Fibroblast of skin of right quadriceps (primary cell): ENCODE results near the gene SAMD10.
"Not testable (repeated sequence)": the region's sequence is repeated elsewhere in the genome, so short reads cannot be mapped to it uniquely, and the experiment has no call there.

ENCODE experiments used
- DNase-seq: peaks from one replicate; pipeline ENCODE4 v3.0.0-alpha.2; 2013

Gene SAMD10

GRCh38 chr20:64000906-64001305 lies 21.5 kb upstream of the SAMD10 start:
- no peak for DNase-seq

GRCh38 chr20:63982937-63983336 lies 3.5 kb upstream of the SAMD10 start:
- DNase-seq = no peak

GRCh38 chr20:63980806-63981728 lies 1.6 kb upstream of the SAMD10 start, which contains the start of gene PRPF6:
Gene PRPF6 (plus strand): TSS chr20:63981132. CDS start chr20:63981246, 114 bp downstream.
- DNase-seq = peak; percentile 94

- DNase-seq = no peak
Observed at GRCh38 chr20:63980317-63980805, 919 bp upstream of the SAMD10 start.

GRCh38 chr20:63979229-63979556 lies 249 bp downstream of the SAMD10 start:
- DNase-seq = no peak

- DNase-seq = no peak
Observed at GRCh38 chr20:63978319-63979228, 868 bp downstream of the SAMD10 start.

- peak; percentile 53 for DNase-seq
Observed at GRCh38 chr20:63977739-63978276, 1.6 kb downstream of the SAMD10 start.

GRCh38 chr20:63976980-63977738 lies 2.3 kb downstream of the SAMD10 start:
- DNase-seq = no peak

- not testable (repeated sequence) for DNase-seq
Observed at GRCh38 chr20:63976511-63976910, 2.9 kb downstream of the SAMD10 start.

- DNase-seq = no peak
Observed at GRCh38 chr20:63974402-63975200, 4.8 kb downstream of the SAMD10 start.

GRCh38 chr20:63973636-63974401 lies 5.6 kb downstream of the SAMD10 start:
- DNase-seq = peak; percentile 72

- no peak for DNase-seq
Observed at GRCh38 chr20:63973160-63973479, 6.3 kb downstream of the SAMD10 start.

- DNase-seq = no peak
Observed at GRCh38 chr20:63972312-63973159, 6.9 kb downstream of the SAMD10 start.

- not testable (repeated sequence) for DNase-seq
Observed at GRCh38 chr20:63971960-63972311, 7.5 kb downstream of the SAMD10 start.

GRCh38 chr20:63970714-63971431 lies 8.6 kb downstream of the SAMD10 start:
- no peak for DNase-seq

- DNase-seq = peak; percentile 72
Observed at GRCh38 chr20:63969838-63970713, 9.4 kb downstream of the SAMD10 start, which contains the start of gene ZNF512B. Gene ZNF512B (minus strand): TSS chr20:63969930. CDS start chr20:63967950, 1,980 bp downstream.

- no peak for DNase-seq
Observed at GRCh38 chr20:63968928-63969760, 10.3 kb downstream of the SAMD10 start.
